Mesendoderm (in vitro differentiated cells): ENCODE data around the gene PCGF2.

ENCODE experiments used
- DNase-seq: peaks from one replicate; pipeline ENCODE4 v3.0.0; 2013
- H2AK5ac ChIP-seq: 2 replicates; pipeline ENCODE4 v1.6.1; 2013; ENCODE audit warnings: low read length, inconsistent platforms
- H2BK120ac ChIP-seq: 2 replicates; pipeline ENCODE4 v1.6.1; 2013; ENCODE audit warnings: low read depth, mild to moderate bottlenecking, low read length, moderate library complexity, mixed read lengths
- H2BK15ac ChIP-seq: replicated peaks from 2 replicates; pipeline ENCODE4 v1.6.1; 2013; ENCODE audit warnings: low read depth, mild to moderate bottlenecking, moderate library complexity
- H2BK5ac ChIP-seq: 2 replicates; pipeline ENCODE4 v1.6.1; 2013; ENCODE audit warnings: low read length, inconsistent platforms
- H3K18ac ChIP-seq: 2 replicates; pipeline ENCODE4 v1.6.1; 2013; ENCODE audit warnings: mild to moderate bottlenecking, low read length, mixed read lengths
- H3K23ac ChIP-seq: one replicate; pipeline ENCODE4 v1.6.1; 2013; ENCODE audit warnings: low read length
- H3K27ac ChIP-seq: 2 replicates; pipeline ENCODE4 v1.5.1; 2013; ENCODE audit warnings: low read depth, mild to moderate bottlenecking, inconsistent platforms, low read length, moderate library complexity
- H3K27me3 ChIP-seq: 2 replicates; pipeline ENCODE4 v1.6.1; 2013; ENCODE audit warnings: low read length, control low read depth, mild to moderate bottlenecking, inconsistent platforms; ENCODE audit not compliant: insufficient read depth, poor library complexity
- H3K36me3 ChIP-seq: 2 replicates; pipeline ENCODE4 v1.6.1; 2013; ENCODE audit warnings: low read length, inconsistent platforms; ENCODE audit not compliant: control insufficient read depth, insufficient read depth
- H3K4ac ChIP-seq: one replicate; pipeline ENCODE4 v1.6.1; 2013; ENCODE audit warnings: low read depth, mild to moderate bottlenecking, low read length, moderate library complexity
- H3K4me1 ChIP-seq: 2 replicates; pipeline ENCODE4 v1.6.1; 2013; ENCODE audit warnings: low read depth, low read length, inconsistent platforms; ENCODE audit not compliant: control insufficient read depth
- H3K4me2 ChIP-seq: 2 replicates; pipeline ENCODE4 v1.6.1; 2013; ENCODE audit warnings: low read length
- H3K4me3 ChIP-seq: 2 replicates; pipeline ENCODE4 v1.5.1; 2013; ENCODE audit warnings: mild to moderate bottlenecking, low read length
- H3K56ac ChIP-seq: one replicate; pipeline ENCODE4 v1.6.1; 2013; ENCODE audit warnings: low read length
- H3K79me1 ChIP-seq: 2 replicates; pipeline ENCODE4 v1.6.1; 2013; ENCODE audit warnings: low read length, inconsistent platforms
- H3K79me2 ChIP-seq: 2 replicates; pipeline ENCODE4 v1.6.1; 2013; ENCODE audit warnings: mild to moderate bottlenecking, low read length; ENCODE audit not compliant: control insufficient read depth, insufficient read depth
- H3K9ac ChIP-seq: 2 replicates; pipeline ENCODE4 v1.6.1; 2013; ENCODE audit warnings: low read length, inconsistent platforms
- H4K5ac ChIP-seq: one replicate; pipeline ENCODE4 v1.6.1; 2013; ENCODE audit warnings: low read length
- H4K8ac ChIP-seq: one replicate; pipeline ENCODE4 v1.6.1; 2013; ENCODE audit warnings: low read depth, mild to moderate bottlenecking, control low read depth, low read length, moderate library complexity
- WGBS: extraction: QIAGEN DNeasy Blood & Tissue Kit; methylation state at CpG from one replicate; pipeline ENCODE4 v1.1.7; 2013; ENCODE audit warnings: low lambda C conversion rate, missing lambda C conversion rate; ENCODE audit not compliant: insufficient coverage; ENCODE audit errors: extremely low coverage; 5-methylcytosine and 5-hydroxymethylcytosine counted together

Gene PCGF2

DNA sequence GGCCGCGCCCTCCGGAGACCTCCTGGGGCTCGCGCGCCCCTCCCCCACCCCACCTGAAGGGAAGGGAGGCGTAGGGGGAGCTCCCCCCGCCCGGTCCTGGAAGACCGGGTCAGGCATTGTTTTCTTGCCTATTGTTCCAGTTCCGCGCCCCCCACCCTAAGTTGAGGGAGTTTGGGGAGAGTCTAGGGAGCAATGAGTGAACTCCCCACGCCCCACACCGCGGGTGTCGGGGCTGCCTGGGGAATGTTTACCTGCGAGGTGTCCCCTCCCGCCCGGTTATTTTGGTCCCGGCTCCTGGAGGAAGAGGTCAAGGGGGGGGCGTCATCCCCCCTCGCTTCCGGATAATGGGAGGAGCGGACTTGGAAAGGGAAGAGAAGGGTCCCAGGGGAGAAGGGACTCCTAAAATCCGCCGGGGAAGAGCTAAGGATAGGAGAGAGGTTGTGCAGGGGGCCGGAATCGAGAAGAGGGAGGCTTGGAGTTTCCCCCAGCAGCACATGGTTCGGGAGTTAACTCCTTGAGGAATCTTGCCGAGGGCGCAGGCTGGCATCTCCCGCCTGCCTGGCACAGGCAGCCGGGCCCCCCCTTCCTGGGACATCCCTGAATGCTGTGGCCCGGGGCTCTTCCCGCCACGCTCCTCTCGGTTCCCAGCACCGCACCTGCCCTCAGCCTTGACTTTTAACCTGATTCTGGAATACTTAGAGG is 42.2 kb downstream of the PCGF2 start:
- peak; percentile 79 for DNase-seq
- Histone ChIP-seq H2AK5ac (no peak overlapping the region), H3K27ac (peak overlapping the region; percentile 38), H3K4me2 (peak overlapping the region; percentile 19), H3K4me1 (peaks cover 9% of the 10 kb centered on the region), H3K79me2 (no peaks in the 10 kb centered on the region), H2BK5ac (no peak overlapping the region), H3K36me3 (no peaks in the 10 kb centered on the region), H3K9ac (peak overlapping the region; percentile 62), H3K27me3 (peaks cover 10% of the 10 kb centered on the region), H3K4me3 (peak overlapping the region; percentile 55), H4K5ac (no peak overlapping the region), H2BK120ac (no peak overlapping the region), H3K56ac (peak overlapping the region; percentile 78), H3K18ac (peak overlapping the region; percentile 92), H4K8ac (no peak overlapping the region), H3K4ac (peak overlapping the region; percentile 70), H3K23ac (no peak overlapping the region), H2BK15ac (no peak overlapping the region), H3K79me1 (peaks cover 2% of the 10 kb centered on the region)
- WGBS, result no CpG with 5 or more reads among the region's 38 CpGs

DNA sequence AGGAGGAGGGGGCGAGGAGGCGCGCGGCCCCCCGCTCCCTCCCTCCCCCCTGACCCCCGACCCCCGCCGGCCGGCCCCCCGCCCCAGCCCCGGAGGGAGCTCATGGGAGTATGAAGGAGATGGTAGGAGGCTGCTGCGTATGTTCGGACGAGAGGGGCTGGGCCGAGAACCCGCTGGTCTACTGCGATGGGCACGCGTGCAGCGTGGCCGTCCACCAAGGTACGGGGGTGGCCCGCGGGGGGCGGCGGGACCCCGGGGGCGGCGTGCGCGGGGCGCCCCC is 42.7 kb downstream of the PCGF2 start:
- no CpG with 5 or more reads among the region's 32 CpGs for WGBS
- Histone ChIP-seq H3K9ac (peak overlapping the region; percentile 62), H4K8ac (no peak overlapping the region), H3K27ac (peak overlapping the region; percentile 38), H3K23ac (no peak overlapping the region), H2AK5ac (no peak overlapping the region), H3K4me2 (no peak overlapping the region), H3K56ac (peak overlapping the region; percentile 80), H3K18ac (peak overlapping the region; percentile 92), H2BK15ac (no peak overlapping the region), H3K79me2 (no peaks in the 10 kb centered on the region), H3K4ac (peak overlapping the region; percentile 70), H4K5ac (no peak overlapping the region), H3K4me1 (peaks cover 9% of the 10 kb centered on the region), H3K4me3 (peak overlapping the region; percentile 55), H3K36me3 (no peaks in the 10 kb centered on the region), H3K27me3 (peaks cover 10% of the 10 kb centered on the region), H2BK5ac (no peak overlapping the region), H2BK120ac (peak overlapping the region; percentile 63), H3K79me1 (peaks cover 2% of the 10 kb centered on the region)
- DNase-seq, result no peak

DNA sequence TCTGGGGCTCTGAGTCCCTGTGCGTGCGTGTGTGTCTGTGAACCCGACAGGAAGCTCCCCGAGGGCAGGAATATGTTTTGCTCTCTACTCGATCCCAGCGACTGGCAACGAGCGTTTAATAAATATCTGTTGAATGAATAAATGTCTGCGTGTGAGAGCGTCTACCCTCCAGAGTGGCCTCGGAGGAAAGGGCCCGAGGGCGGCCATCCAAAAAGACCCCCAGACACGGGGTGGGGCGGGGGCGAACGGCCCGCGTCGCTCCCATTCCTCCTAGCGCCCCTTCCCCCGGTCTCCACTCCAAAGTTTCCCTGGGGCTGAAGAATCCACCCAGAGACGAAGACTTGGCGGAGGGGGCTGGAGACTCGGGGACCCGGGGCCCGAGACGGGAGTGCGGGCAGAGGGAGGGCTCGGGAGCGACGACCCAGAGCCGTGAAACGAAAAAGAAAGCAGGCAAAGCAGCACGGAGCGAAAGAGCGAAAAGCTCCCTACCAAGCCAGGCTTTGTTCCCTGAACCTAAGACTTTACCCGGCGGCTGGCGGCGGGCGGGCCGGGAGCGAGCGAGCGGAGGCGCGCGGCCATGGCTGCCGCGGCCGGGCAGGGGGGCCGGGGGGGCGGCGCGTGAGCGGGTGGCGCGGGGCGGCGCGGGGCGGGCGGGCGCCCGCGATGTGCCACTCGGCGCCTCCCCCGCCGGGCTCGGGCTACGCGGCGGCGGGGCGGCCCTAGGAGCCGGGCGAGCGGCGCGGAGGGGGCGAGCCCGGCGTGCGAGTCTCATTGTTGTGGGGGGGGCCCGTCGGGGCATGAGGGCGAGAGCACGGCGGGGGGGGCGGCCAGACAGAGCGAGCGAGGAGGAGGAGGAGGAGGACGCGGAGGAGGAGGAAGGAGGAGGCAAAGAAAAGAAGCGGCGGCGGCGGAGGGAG is 43.3 kb downstream of the PCGF2 start, which contains the start of gene MLLT6:
TSS of gene MLLT6 (plus strand) at position 668 of the 917 bp plus-strand sequence. CDS start 360 bp downstream, outside the sequence.
- WGBS, result no CpG with 5 or more reads among the region's 100 CpGs

DNA sequence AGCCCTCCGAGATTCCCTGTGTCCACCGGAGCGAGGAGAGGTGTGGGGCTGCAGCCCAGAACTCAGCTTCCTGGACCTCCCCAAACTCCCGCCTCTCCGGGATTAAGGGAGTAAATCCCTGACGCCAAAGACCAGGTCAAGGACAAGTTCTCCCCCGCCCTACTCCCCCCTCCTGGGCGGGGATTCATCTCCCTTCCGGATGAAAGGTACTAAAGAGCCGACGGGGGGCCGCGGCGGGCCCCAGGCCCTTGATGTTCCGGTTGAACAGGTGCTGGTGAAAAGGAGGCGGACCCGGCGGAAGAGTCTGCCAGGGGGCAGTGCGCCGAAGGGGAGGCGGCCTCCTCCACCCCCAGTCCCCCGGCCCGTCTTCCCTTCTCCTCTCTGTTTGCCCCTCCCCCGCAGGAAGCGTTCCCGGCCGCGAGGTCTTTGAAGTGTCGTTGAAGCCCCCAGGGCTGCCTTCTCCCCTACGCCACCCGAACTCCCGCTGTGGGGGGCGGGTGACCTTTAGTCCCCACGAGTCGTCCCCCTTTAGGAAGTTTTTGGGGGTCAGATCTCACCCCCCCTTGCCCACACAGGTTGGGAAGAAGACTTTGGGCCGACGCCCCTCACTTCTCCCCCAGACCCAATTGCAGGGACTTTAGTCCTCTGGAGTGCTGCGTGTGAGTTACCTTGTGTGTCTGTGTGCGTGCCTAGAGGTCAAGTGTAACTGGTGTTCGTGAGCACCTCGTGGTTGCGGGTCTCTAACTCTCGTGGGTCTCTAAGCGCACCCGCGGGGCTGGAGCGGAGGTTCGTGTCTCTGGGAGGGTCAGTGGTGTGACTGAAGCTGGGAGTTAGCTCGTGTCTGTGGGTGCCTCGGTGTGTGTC is 44.2 kb downstream of the PCGF2 start:
- Histone ChIP-seq H3K18ac (peak overlapping the region; percentile 92), H3K79me1 (peaks cover 2% of the 10 kb centered on the region), H2BK5ac (peak overlapping the region; percentile 79), H3K4me1 (peaks cover 9% of the 10 kb centered on the region), H3K56ac (peak overlapping the region; percentile 90), H3K4ac (peak overlapping the region; percentile 70), H2BK15ac (no peak overlapping the region), H3K9ac (peak overlapping the region; percentile 85), H2AK5ac (peak overlapping the region; percentile 81), H4K8ac (no peak overlapping the region), H2BK120ac (peak overlapping the region; percentile 31), H3K4me3 (peak overlapping the region; percentile 63), H3K36me3 (no peaks in the 10 kb centered on the region), H3K23ac (peak overlapping the region; percentile 70), H3K4me2 (peak overlapping the region; percentile 99), H4K5ac (no peak overlapping the region), H3K79me2 (no peaks in the 10 kb centered on the region), H3K27ac (peak overlapping the region; percentile 79), H3K27me3 (peaks cover 12% of the 10 kb centered on the region)
- WGBS, result no CpG with 5 or more reads among the region's 50 CpGs
- peak; percentile 99 for DNase-seq

More for the DNA sequence above, 43.3 kb downstream of the PCGF2 start, which contains the start of gene MLLT6:
- Histone ChIP-seq H2BK5ac (peak within 1 kb of the TSS; percentile 79), H3K36me3 (no peaks in the 10 kb centered on the region), H2BK120ac (peak within 1 kb of the TSS; percentile 63), H3K4me3 (peak within 1 kb of the TSS; percentile 63), H3K79me1 (peaks cover 2% of the 10 kb centered on the region), H3K27ac (peak within 1 kb of the TSS; percentile 79), H3K4me2 (peak within 1 kb of the TSS; percentile 99), H2AK5ac (peak within 1 kb of the TSS; percentile 81), H4K5ac (no peak within 1 kb of the TSS), H3K23ac (peak within 1 kb of the TSS; percentile 70), H4K8ac (no peak within 1 kb of the TSS), H3K4me1 (peaks cover 9% of the 10 kb centered on the region), H3K9ac (peak within 1 kb of the TSS; percentile 85), H3K79me2 (no peaks in the 10 kb centered on the region), H3K56ac (peak within 1 kb of the TSS; percentile 90), H3K18ac (peak within 1 kb of the TSS; percentile 92), H3K27me3 (peaks cover 12% of the 10 kb centered on the region), H3K4ac (peak within 1 kb of the TSS; percentile 70), H2BK15ac (peak within 1 kb of the TSS; percentile 47)
- peak; percentile 90 for DNase-seq

DNA sequence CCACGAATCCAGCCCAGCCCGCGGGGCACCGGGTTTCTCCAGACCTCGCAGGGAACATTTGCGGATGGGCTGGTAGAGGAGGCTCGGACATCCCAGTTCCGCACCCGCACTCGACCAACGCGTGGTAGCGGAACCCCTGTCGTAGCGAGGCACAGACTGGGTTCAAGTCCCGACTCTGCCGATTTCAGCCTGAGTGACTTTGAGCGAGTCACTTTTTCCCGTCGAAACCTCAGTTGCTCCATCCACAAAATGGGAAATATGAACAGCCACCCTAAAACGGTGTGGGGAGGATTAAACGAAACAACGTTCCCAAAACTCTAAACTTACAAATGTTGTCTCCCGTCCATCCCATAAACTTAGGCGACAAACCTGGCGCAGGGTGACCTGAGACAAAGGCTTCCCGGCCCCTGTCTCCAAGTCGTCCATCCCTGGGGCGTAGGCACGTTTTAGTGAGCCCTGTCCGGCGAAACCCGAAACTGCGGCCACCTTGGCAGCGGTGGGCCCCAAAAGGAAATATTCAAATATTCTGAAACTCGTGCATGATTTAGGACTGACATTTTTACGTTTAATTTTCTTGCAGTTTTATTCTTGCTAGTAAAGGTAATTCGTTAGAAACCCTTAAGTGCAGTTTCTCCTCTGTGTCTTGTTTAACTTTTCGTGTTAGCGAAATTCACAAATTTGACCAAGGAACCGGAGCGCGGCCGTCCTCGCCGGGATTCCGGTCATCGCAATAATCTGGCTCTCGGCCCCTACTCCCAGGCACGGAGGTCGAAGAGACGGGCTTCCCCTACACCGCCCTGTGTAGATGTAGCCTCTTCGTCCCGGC is 45.0 kb downstream of the PCGF2 start:
- H4K8ac ChIP-seq, result no peak overlapping the region
- H3K79me1 ChIP-seq, result peaks cover 2% of the 10 kb centered on the region
- no peaks in the 10 kb centered on the region for H3K79me2 ChIP-seq
- H2AK5ac ChIP-seq, result no peak overlapping the region
- no peak for DNase-seq
- H3K4me1 ChIP-seq, result peaks cover 9% of the 10 kb centered on the region
- H2BK15ac ChIP-seq, result no peak overlapping the region
- peaks cover 12% of the 10 kb centered on the region for H3K27me3 ChIP-seq
- H2BK5ac ChIP-seq, result no peak overlapping the region
- no CpG with 5 or more reads among the region's 55 CpGs for WGBS
- H3K18ac ChIP-seq, result peak overlapping the region; percentile 13
- H3K23ac ChIP-seq, result no peak overlapping the region
- no peak overlapping the region for H4K5ac ChIP-seq
- peak overlapping the region; percentile 92 for H3K56ac ChIP-seq
- H3K4ac ChIP-seq, result no peak overlapping the region
- no peak overlapping the region for H3K4me3 ChIP-seq
- H3K4me2 ChIP-seq, result peak overlapping the region; percentile 95
- peak overlapping the region; percentile 1 for H2BK120ac ChIP-seq
- H3K27ac ChIP-seq, result no peak overlapping the region
- peak overlapping the region; percentile 80 for H3K9ac ChIP-seq
- no peaks in the 10 kb centered on the region for H3K36me3 ChIP-seq
